HG03439 (cell line): ENCODE results near the gene MLPH.
"Not testable (repeated sequence)": the region's sequence is repeated elsewhere in the genome, so short reads cannot be mapped to it uniquely, and the experiment has no call there.

Experiments
- ATAC-seq: cut with Tn5 transposase; IDR thresholded peaks from one replicate; pipeline ENCODE4 v1.9.1; 2021; ENCODE audit warnings: mild to moderate bottlenecking, moderate library complexity; ENCODE audit not compliant: unreplicated experiment

Gene MLPH

GRCh38 chr2:237577956-237578870 lies 91.2 kb downstream of the MLPH start:
- ATAC-seq: no peak

GRCh38 chr2:237581326-237581725 lies 94.3 kb downstream of the MLPH start:
- no peak for ATAC-seq

GRCh38 chr2:237581751-237582746 lies 95.0 kb downstream of the MLPH start:
- no peak for ATAC-seq

GRCh38 chr2:237583385-237584295 lies 96.6 kb downstream of the MLPH start:
- no peak for ATAC-seq

- no peak for ATAC-seq
These were observed 98.7 kb downstream of the MLPH start for GRCh38 chr2:237585590-237586221.

GRCh38 chr2:237588044-237588696 lies 101.1 kb downstream of the MLPH start:
- no peak for ATAC-seq

GRCh38 chr2:237590272-237591140 lies 103.5 kb downstream of the MLPH start, which contains the start of gene RAB17:
TSS of gene RAB17 (minus strand) at chr2:237590734. CDS start at chr2:237586154, 4,580 bp downstream.
- no peak for ATAC-seq

GRCh38 chr2:237591141-237591881 lies 104.3 kb downstream of the MLPH start:
- ATAC-seq: no peak

GRCh38 chr2:237592425-237592980 lies 105.5 kb downstream of the MLPH start:
- no peak for ATAC-seq

GRCh38 chr2:237593036-237593435 lies 106.0 kb downstream of the MLPH start:
- ATAC-seq: no peak

- no peak for ATAC-seq
These were observed 106.7 kb downstream of the MLPH start for GRCh38 chr2:237593596-237594320.

- no peak for ATAC-seq
These were observed 107.4 kb downstream of the MLPH start for GRCh38 chr2:237594514-237594871.

GRCh38 chr2:237595829-237596519 lies 108.9 kb downstream of the MLPH start:
- ATAC-seq: not testable (repeated sequence)

- no peak for ATAC-seq
These were observed 109.6 kb downstream of the MLPH start for GRCh38 chr2:237596520-237597195.
